Measurements from ENCODE around the gene KCNH1.

The KCNH1 gene

GRCh38 chr1:211133836-211134669, at the start of gene KCNH1:
KCNH1 (minus strand) TSS chr1:211134148; CDS start chr1:211133945, 203 bp downstream.
- peak; percentile 93 for DNase-seq

GRCh38 chr1:211182746-211183145, 48.8 kb upstream of the KCNH1 start:
- no peak for DNase-seq

GRCh38 chr1:211174375-211174774, 40.4 kb upstream of the KCNH1 start:
- no peak for DNase-seq

- no peak for DNase-seq
Measured at GRCh38 chr1:211172657-211173056, 38.7 kb upstream of the KCNH1 start.

GRCh38 chr1:211169353-211169752, 35.4 kb upstream of the KCNH1 start:
- DNase-seq: no peak

- DNase-seq: no peak
Measured at GRCh38 chr1:211158866-211159265, 24.9 kb upstream of the KCNH1 start.

GRCh38 chr1:211155040-211155439, 21.1 kb upstream of the KCNH1 start:
- DNase-seq: no peak

- DNase-seq: no peak
Measured at GRCh38 chr1:211153932-211154331, 20.0 kb upstream of the KCNH1 start.

GRCh38 chr1:211148366-211148765, 14.4 kb upstream of the KCNH1 start:
- no peak for DNase-seq

GRCh38 chr1:211145944-211146343, 12.0 kb upstream of the KCNH1 start:
- no peak for DNase-seq

- peak; percentile 66 for DNase-seq
Measured at GRCh38 chr1:211135342-211135950, 1.5 kb upstream of the KCNH1 start.

- DNase-seq: peak; percentile 29
Measured at GRCh38 chr1:211133393-211133835, 534 bp downstream of the KCNH1 start.

GRCh38 chr1:211132721-211133392, 1.1 kb downstream of the KCNH1 start:
- DNase-seq: no peak

GRCh38 chr1:211129776-211130175, 4.2 kb downstream of the KCNH1 start:
- DNase-seq: no peak

- no peak for DNase-seq
Measured at GRCh38 chr1:211127166-211127565, 6.8 kb downstream of the KCNH1 start.

- no peak for DNase-seq
Measured at GRCh38 chr1:211126622-211127021, 7.3 kb downstream of the KCNH1 start.

- no peak for DNase-seq
Measured at GRCh38 chr1:211118407-211119102, 15.4 kb downstream of the KCNH1 start.

GRCh38 chr1:211114446-211114845, 19.5 kb downstream of the KCNH1 start:
- DNase-seq: no peak

GRCh38 chr1:211113566-211113965, 20.4 kb downstream of the KCNH1 start:
- DNase-seq: no peak

GRCh38 chr1:211111351-211111750, 22.6 kb downstream of the KCNH1 start:
- DNase-seq: no peak

- no peak for DNase-seq
Measured at GRCh38 chr1:211101481-211101880, 32.5 kb downstream of the KCNH1 start.

- DNase-seq: no peak
Measured at GRCh38 chr1:211099393-211099792, 34.6 kb downstream of the KCNH1 start.

- DNase-seq: no peak
Measured at GRCh38 chr1:211095381-211095780, 38.6 kb downstream of the KCNH1 start.

All from NCI-H1436 (cell line).